ENCODE data around the gene MAPT. TPM values are rescaled to one million over a fixed set of nuclear protein-coding genes. Genes with fewer than 3 reads are reported as not detected.

MAPT gene
- total RNA-seq, 1 donor from 2014 or later, result 2.1 TPM

DNA sequence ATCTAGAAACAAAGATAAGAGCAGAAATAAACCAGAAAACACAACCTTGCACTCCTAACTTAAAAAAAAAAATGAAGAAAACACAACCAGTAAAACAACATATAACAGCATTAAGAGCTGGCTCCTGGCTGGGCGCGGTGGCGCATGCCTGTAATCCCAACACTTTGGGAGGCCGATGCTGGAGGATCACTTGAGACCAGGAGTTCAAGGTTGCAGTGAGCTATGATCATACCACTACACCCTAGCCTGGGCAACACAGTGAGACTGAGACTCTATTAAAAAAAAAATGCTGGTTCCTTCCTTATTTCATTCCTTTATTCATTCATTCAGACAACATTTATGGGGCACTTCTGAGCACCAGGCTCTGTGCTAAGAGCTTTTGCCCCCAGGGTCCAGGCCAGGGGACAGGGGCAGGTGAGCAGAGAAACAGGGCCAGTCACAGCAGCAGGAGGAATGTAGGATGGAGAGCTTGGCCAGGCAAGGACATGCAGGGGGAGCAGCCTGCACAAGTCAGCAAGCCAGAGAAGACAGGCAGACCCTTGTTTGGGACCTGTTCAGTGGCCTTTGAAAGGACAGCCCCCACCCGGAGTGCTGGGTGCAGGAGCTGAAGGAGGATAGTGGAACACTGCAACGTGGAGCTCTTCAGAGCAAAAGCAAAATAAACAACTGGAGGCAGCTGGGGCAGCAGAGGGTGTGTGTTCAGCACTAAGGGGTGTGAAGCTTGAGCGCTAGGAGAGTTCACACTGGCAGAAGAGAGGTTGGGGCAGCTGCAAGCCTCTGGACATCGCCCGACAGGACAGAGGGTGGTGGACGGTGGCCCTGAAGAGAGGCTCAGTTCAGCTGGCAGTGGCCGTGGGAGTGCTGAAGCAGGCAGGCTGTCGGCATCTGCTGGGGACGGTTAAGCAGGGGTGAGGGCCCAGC lies 107.3 kb downstream of the MAPT start:
- peaks cover 2% of the 10 kb centered on the region for H3K36me3 Mint-ChIP-seq (ENCODE audit: low read depth, unreplicated experiment)
- no peak overlapping the region for H3K9ac ChIP-seq (ENCODE audit: low read length)
- H2AFZ ChIP-seq (ENCODE audit: low read depth, low read length), result no peak overlapping the region
- H3K9me3 Mint-ChIP-seq (ENCODE audit: unreplicated experiment), result no peaks in the 10 kb centered on the region
- peaks cover 6% of the 10 kb centered on the region for H3K27me3 Mint-ChIP-seq (ENCODE audit: low read depth, unreplicated experiment)
- no peaks in the 10 kb centered on the region for H3K9me3 ChIP-seq (ENCODE audit: insufficient read depth, low read depth, low read length)
- no peak overlapping the region for H3K4me2 ChIP-seq (ENCODE audit: low read length)
- DNase-seq (ENCODE audit: low read depth), result no peak
- no peak for FAIRE-seq
- H3K27ac Mint-ChIP-seq (ENCODE audit: unreplicated experiment), result peak overlapping the region; percentile 73
- H3K27me3 ChIP-seq (ENCODE audit: insufficient read depth, low read length), result no peaks in the 10 kb centered on the region
- H3K27ac ChIP-seq (ENCODE audit: low read depth, low read length), result no peak overlapping the region
- no peaks in the 10 kb centered on the region for H3K36me3 ChIP-seq (ENCODE audit: insufficient read depth, low read length)
- TF ChIP-seq, protein P1, sequence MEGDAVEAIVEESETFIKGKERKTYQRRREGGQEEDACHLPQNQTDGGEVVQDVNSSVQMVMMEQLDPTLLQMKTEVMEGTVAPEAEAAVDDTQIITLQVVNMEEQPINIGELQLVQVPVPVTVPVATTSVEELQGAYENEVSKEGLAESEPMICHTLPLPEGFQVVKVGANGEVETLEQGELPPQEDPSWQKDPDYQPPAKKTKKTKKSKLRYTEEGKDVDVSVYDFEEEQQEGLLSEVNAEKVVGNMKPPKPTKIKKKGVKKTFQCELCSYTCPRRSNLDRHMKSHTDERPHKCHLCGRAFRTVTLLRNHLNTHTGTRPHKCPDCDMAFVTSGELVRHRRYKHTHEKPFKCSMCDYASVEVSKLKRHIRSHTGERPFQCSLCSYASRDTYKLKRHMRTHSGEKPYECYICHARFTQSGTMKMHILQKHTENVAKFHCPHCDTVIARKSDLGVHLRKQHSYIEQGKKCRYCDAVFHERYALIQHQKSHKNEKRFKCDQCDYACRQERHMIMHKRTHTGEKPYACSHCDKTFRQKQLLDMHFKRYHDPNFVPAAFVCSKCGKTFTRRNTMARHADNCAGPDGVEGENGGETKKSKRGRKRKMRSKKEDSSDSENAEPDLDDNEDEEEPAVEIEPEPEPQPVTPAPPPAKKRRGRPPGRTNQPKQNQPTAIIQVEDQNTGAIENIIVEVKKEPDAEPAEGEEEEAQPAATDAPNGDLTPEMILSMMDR (IDR thresholded peaks at IDR 0.05; ENCODE audit: insufficient read depth, low read depth, low read length), result no peak
- no peak for TF ChIP-seq EZH2 (IDR thresholded peaks at IDR 0.05; ENCODE audit: insufficient read depth, low read length)
- peaks cover 14% of the 10 kb centered on the region for H3K4me1 Mint-ChIP-seq (ENCODE audit: low read depth, unreplicated experiment)
- no peaks in the 10 kb centered on the region for H3K79me2 ChIP-seq (ENCODE audit: insufficient read depth, low read length)
- no peak overlapping the region for H3K4me3 ChIP-seq (ENCODE audit: insufficient read depth, low read depth, low read length)
- H4K20me1 ChIP-seq (ENCODE audit: insufficient read depth, low read length), result no peaks in the 10 kb centered on the region
- H3K4me1 ChIP-seq (ENCODE audit: insufficient read depth, low read length), result peaks cover 6% of the 10 kb centered on the region
- no peak overlapping the region for H3K4me3 Mint-ChIP-seq (ENCODE audit: unreplicated experiment)

DNA sequence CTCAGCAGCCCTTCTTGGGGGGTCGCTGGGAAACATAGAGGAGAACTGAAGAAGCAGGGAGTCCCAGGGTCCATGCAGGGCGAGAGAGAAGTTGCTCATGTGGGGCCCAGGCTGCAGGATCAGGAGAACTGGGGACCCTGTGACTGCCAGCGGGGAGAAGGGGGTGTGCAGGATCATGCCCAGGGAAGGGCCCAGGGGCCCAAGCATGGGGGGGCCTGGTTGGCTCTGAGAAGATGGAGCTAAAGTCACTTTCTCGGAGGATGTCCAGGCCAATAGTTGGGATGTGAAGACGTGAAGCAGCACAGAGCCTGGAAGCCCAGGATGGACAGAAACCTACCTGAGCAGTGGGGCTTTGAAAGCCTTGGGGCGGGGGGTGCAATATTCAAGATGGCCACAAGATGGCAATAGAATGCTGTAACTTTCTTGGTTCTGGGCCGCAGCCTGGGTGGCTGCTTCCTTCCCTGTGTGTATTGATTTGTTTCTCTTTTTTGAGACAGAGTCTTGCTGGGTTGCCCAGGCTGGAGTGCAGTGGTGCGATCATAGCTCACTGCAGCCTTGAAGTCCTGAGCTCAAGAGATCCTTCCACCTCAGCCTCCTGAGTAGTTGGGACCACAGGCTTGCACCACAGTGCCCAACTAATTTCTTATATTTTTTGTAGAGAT lies 108.1 kb downstream of the MAPT start:
- no peak overlapping the region for H2AFZ ChIP-seq (ENCODE audit: low read depth, low read length)
- DNase-seq (ENCODE audit: low read depth), result no peak
- FAIRE-seq, result peak; percentile 52

More for the DNA sequence above, 108.1 kb downstream of the MAPT start:
- Mint-ChIP-seq H3K4me1 (ENCODE audit: low read depth, unreplicated experiment) (peaks cover 14% of the 10 kb centered on the region), H3K4me3 (ENCODE audit: unreplicated experiment) (no peak overlapping the region), H3K36me3 (ENCODE audit: low read depth, unreplicated experiment) (peaks cover 2% of the 10 kb centered on the region), H3K9me3 (ENCODE audit: unreplicated experiment) (no peaks in the 10 kb centered on the region), H3K27me3 (ENCODE audit: low read depth, unreplicated experiment) (peaks cover 6% of the 10 kb centered on the region), H3K27ac (ENCODE audit: unreplicated experiment) (peak overlapping the region; percentile 73)
- no peak for TF ChIP-seq EZH2 (IDR thresholded peaks at IDR 0.05; ENCODE audit: insufficient read depth, low read length)
- TF ChIP-seq, protein P1 (IDR thresholded peaks at IDR 0.05; ENCODE audit: insufficient read depth, low read depth, low read length), result peak; percentile 84
- Histone ChIP-seq H3K27me3 (ENCODE audit: insufficient read depth, low read length) (no peaks in the 10 kb centered on the region), H3K9ac (ENCODE audit: low read length) (no peak overlapping the region), H3K9me3 (ENCODE audit: insufficient read depth, low read depth, low read length) (no peaks in the 10 kb centered on the region), H3K4me1 (ENCODE audit: insufficient read depth, low read length) (peaks cover 5% of the 10 kb centered on the region), H3K4me2 (ENCODE audit: low read length) (no peak overlapping the region), H4K20me1 (ENCODE audit: insufficient read depth, low read length) (no peaks in the 10 kb centered on the region), H3K36me3 (ENCODE audit: insufficient read depth, low read length) (no peaks in the 10 kb centered on the region), H3K4me3 (ENCODE audit: insufficient read depth, low read depth, low read length) (no peak overlapping the region), H3K27ac (ENCODE audit: low read depth, low read length) (no peak overlapping the region), H3K79me2 (ENCODE audit: insufficient read depth, low read length) (no peaks in the 10 kb centered on the region)

Data from astrocyte (in vitro differentiated cells and primary cell).